Neural cell (in vitro differentiated cells): ENCODE measurements around the gene DEAF1. TPM values are rescaled to one million over a fixed set of nuclear protein-coding genes. Genes with fewer than 3 reads are reported as not detected.

ENCODE experiments used
- H2AFZ ChIP-seq: fragments of 200-600, 300-800 bp; sonication (generic), shearing (Covaris generic); 2 replicates; pipeline ENCODE4 v1.6.0; 2014; ENCODE audit warnings: low read depth, mild to moderate bottlenecking, antibody characterized with exemption, low read length, moderate library complexity
- H3F3A ChIP-seq: fragments of 200-600 bp; shearing (Covaris generic); 2 replicates; pipeline ENCODE4 v1.6.1; 2016; ENCODE audit warnings: mild to moderate bottlenecking, moderate library complexity, mixed read lengths, antibody characterized with exemption, low read length; ENCODE audit not compliant: insufficient read depth, poor library complexity, severe bottlenecking
- H3K27ac ChIP-seq: fragments of 200-600, 300-800 bp; sonication (generic), shearing (Covaris generic); 2 replicates; pipeline ENCODE4 v1.5.1; 2014; ENCODE audit warnings: mild to moderate bottlenecking, low read length, moderate library complexity
- H3K27me3 ChIP-seq: fragments of 300-800, 200-600 bp; sonication (generic), shearing (Covaris generic); 2 replicates; pipeline ENCODE4 v1.6.0; 2014; ENCODE audit warnings: mild to moderate bottlenecking, low read depth, low read length, moderate library complexity; ENCODE audit not compliant: insufficient read depth
- H3K36me3 ChIP-seq: fragments of 300-800, 200-600 bp; sonication (generic), shearing (Covaris generic); 2 replicates; pipeline ENCODE4 v1.5.1; 2014; ENCODE audit warnings: mild to moderate bottlenecking, antibody characterized with exemption, low read length, moderate library complexity; ENCODE audit not compliant: insufficient read depth
- H3K4me2 ChIP-seq: fragments of 300-800, 200-600 bp; sonication (generic), shearing (Covaris generic); 2 replicates; pipeline ENCODE4 v1.6.0; 2014; ENCODE audit warnings: mild to moderate bottlenecking, low read length
- H3K4me3 ChIP-seq: fragments of 300-800, 200-600 bp; sonication (generic), shearing (Covaris generic); 2 replicates; pipeline ENCODE4 v1.5.1; 2014; ENCODE audit warnings: mild to moderate bottlenecking, low read length, moderate library complexity
- H3K79me2 ChIP-seq: fragments of 200-600 bp; shearing (Covaris generic); replicated peaks from 2 replicates; pipeline ENCODE4 v1.6.0; 2014; ENCODE audit warnings: mild to moderate bottlenecking, low read length, moderate library complexity; ENCODE audit not compliant: insufficient read depth
- H3K9ac ChIP-seq: fragments of 300-800, 200-600 bp; sonication (generic), shearing (Covaris generic); 2 replicates; pipeline ENCODE4 v1.6.1; 2016; ENCODE audit warnings: mild to moderate bottlenecking, low read length, mixed read lengths
- H3K9me2 ChIP-seq: fragments of 200-600 bp; shearing (Covaris generic); 2 replicates; pipeline ENCODE4 v1.6.1; 2016; ENCODE audit warnings: mild to moderate bottlenecking, low read length, mixed read lengths; ENCODE audit not compliant: insufficient read depth
- H3K9me3 ChIP-seq: fragments of 200-600, 300-800 bp; sonication (generic), shearing (Covaris generic); 2 replicates; pipeline ENCODE4 v1.6.1; 2016; ENCODE audit warnings: mild to moderate bottlenecking, mixed run types, low read length, moderate library complexity, mixed read lengths
- H4K20me1 ChIP-seq: fragments of 200-600 bp; shearing (Covaris generic); 2 replicates; pipeline ENCODE4 v1.6.1; 2016; ENCODE audit warnings: mild to moderate bottlenecking, mixed run types; ENCODE audit not compliant: insufficient read depth
- CTCF ChIP-seq: fragments of 450-650 bp; IDR thresholded peaks from 2 replicates; pipeline ENCODE4 v1.5.1; 2014; ENCODE audit warnings: antibody characterized with exemption, mild to moderate bottlenecking, moderate library complexity; ENCODE audit not compliant: poor library complexity, severe bottlenecking
- EP300 ChIP-seq: fragments of 450-650 bp; conservative IDR thresholded peaks from 2 replicates; pipeline ENCODE4 v1.6.1; 2014; ENCODE audit warnings: antibody characterized with exemption, mild to moderate bottlenecking, moderate library complexity; ENCODE audit not compliant: poor library complexity, severe bottlenecking
- EZH2 ChIP-seq: fragments of 200-600, 300-800 bp; shearing (Covaris generic), sonication (generic); IDR thresholded peaks from 2 replicates; pipeline ENCODE4 v1.6.1; 2014; ENCODE audit warnings: antibody characterized with exemption, low read length, borderline replicate concordance, mild to moderate bottlenecking; ENCODE audit not compliant: insufficient read depth, poor library complexity, severe bottlenecking
- MXI1 ChIP-seq: fragments of 450-650 bp; conservative IDR thresholded peaks from 2 replicates; pipeline ENCODE4 v1.6.1; 2014; ENCODE audit warnings: antibody characterized with exemption, mild to moderate bottlenecking; ENCODE audit not compliant: poor library complexity, severe bottlenecking
- POLR2AphosphoS5 ChIP-seq: IDR thresholded peaks from 2 replicates; pipeline ENCODE4 v1.6.1; 2012
- RAD21 ChIP-seq: fragments of 450-650 bp; conservative IDR thresholded peaks from 2 replicates; pipeline ENCODE4 v1.6.1; 2014; ENCODE audit warnings: antibody characterized with exemption, mild to moderate bottlenecking, moderate library complexity
- REST ChIP-seq: IDR thresholded peaks from 2 replicates; pipeline ENCODE4 v1.6.1; 2012; ENCODE audit warnings: borderline replicate concordance
- SMC3 ChIP-seq: fragments of 450-650 bp; conservative IDR thresholded peaks from 2 replicates; pipeline ENCODE4 v1.6.1; 2014; ENCODE audit warnings: antibody characterized with exemption, mild to moderate bottlenecking, moderate library complexity; ENCODE audit not compliant: poor library complexity
- TAF1 ChIP-seq: IDR thresholded peaks from 2 replicates; pipeline ENCODE4 v1.6.1; 2012; ENCODE audit warnings: low read depth
- polyA plus RNA-seq: library from polyadenylated mRNA; depleted of rRNA; stranded (reverse); fragments of >200 nt; gene quantifications from 2 replicates; pipeline ENCODE4 v1.2.3, GENCODE V29; 2014

DEAF1 gene
- polyA plus RNA-seq, 1 donor from 2014 or later: 87.6 TPM

GRCh38 chr11:723120-723883 lies 28.3 kb upstream of the DEAF1 start:
- TF ChIP-seq MXI1: no peak
- no peak for TF ChIP-seq TAF1
- TF ChIP-seq SMC3: peak; percentile 62
- peak; percentile 65 for TF ChIP-seq CTCF
- peak; percentile 68 for TF ChIP-seq RAD21
- Histone ChIP-seq H3F3A (no peaks in the 10 kb centered on the region), H4K20me1 (no peaks in the 10 kb centered on the region), H3K79me2 (no peaks in the 10 kb centered on the region), H3K27ac (no peak overlapping the region), H3K4me2 (no peak overlapping the region), H3K9me3 (no peaks in the 10 kb centered on the region), H3K27me3 (peaks cover 55% of the 10 kb centered on the region), H3K36me3 (no peaks in the 10 kb centered on the region), H3K9ac (no peak overlapping the region), H2AFZ (no peak overlapping the region), H3K4me3 (no peak overlapping the region), H3K9me2 (no peaks in the 10 kb centered on the region)

- Histone ChIP-seq H3K9me3 (no peaks in the 10 kb centered on the region), H3K27me3 (peaks cover 52% of the 10 kb centered on the region), H3K9me2 (no peaks in the 10 kb centered on the region), H2AFZ (no peak overlapping the region), H3K36me3 (no peaks in the 10 kb centered on the region), H3K79me2 (no peaks in the 10 kb centered on the region), H3K4me2 (no peak overlapping the region), H3F3A (no peaks in the 10 kb centered on the region), H4K20me1 (no peaks in the 10 kb centered on the region), H3K9ac (no peak overlapping the region), H3K27ac (no peak overlapping the region), H3K4me3 (no peak overlapping the region)
- TF ChIP-seq POLR2AphosphoS5 (no peak), TAF1 (no peak), SMC3 (no peak), REST (no peak), CTCF (no peak), RAD21 (no peak), EP300 (no peak), EZH2 (no peak), MXI1 (no peak)
Observed at GRCh38 chr11:722346-722811, 27.4 kb upstream of the DEAF1 start.
